NAMALWA (cell line): ENCODE results near the gene SCFD1.
"Not testable (repeated sequence)": the region's sequence is repeated elsewhere in the genome, so short reads cannot be mapped to it uniquely, and the experiment has no call there.

ENCODE experiments used
- DNase-seq: peaks from one replicate; pipeline ENCODE4 v3.0.0-alpha.2; 2015; ENCODE audit warnings: low spot score

SCFD1 gene

DNA sequence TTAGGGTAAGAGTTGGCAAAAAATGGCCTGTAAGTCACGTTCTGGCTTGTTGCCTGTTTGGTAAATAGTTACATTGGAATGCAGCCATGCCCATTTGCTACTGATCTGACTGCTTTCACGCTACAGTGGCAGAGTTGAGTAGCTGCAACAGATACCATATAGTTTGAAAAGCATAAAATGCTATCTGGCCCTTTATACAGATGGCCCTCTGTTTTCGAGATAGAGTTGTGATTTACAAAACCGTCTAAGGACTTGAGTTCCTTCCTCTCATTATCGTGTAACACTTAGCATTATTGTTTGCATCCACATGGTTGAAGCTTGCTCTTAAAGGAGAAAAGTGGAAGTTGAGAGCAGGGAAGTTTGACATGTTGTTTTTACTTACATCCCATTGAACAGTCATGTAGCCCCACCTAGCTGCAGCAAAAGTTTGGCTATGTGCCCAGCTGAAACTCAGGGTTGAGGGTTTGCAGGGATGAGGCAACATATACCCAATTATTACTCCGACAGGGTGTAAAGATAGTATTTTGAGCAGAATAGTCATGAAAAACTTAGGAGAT is 11.3 kb upstream of the SCFD1 start:
- peak; percentile 67 for DNase-seq

DNA sequence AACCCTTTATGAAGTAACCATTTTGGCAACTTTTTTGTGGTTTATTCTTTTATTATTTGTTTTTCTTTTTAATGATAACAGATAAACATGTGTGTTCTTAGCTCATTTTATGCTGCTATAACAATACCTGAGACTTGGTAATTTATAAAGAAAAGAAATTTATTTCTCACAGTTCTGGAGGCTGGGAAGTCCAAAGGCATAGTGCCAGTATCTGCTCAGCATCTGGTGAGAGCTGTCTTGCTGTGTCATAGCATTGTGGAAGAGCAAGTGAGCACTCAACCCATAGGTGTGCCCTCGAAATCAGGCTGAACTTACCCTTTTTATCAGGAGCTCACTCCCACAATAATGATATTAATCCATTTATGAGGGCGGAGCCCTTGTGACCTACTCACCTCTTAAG is 8.0 kb upstream of the SCFD1 start:
- no peak for DNase-seq

GRCh38 chr14:30620178-30620577 is 1.9 kb upstream of the SCFD1 start:
- DNase-seq, result peak; percentile 54

DNA sequence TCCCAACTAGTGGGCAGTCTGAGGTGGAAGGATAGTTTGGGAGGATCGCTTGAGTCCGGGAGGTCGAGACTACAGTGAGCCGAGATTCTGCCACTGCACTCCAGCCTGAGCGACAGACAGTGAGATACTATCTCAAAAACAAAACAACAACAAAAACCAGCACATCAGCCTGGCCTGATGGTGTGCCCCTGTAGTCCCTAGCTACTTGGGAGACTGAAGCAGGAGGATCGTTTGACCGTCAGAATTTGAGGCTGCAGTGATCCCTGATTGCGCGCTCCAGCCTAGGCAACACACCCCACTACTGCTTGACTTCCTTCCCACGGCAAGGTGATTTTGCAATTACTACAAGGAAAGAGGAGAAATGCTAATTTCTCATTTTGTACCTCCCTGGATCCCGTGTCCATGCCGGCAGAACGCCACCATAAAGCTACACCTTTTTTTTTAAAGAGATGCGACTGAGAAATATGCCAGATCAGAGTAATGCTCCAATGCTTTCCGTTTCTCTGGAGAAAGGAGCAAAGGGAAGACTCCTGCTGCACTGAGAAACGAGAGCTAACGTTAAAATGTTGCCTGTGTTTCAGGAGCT is 672 bp upstream of the SCFD1 start:
- DNase-seq, result peak; percentile 35

DNA sequence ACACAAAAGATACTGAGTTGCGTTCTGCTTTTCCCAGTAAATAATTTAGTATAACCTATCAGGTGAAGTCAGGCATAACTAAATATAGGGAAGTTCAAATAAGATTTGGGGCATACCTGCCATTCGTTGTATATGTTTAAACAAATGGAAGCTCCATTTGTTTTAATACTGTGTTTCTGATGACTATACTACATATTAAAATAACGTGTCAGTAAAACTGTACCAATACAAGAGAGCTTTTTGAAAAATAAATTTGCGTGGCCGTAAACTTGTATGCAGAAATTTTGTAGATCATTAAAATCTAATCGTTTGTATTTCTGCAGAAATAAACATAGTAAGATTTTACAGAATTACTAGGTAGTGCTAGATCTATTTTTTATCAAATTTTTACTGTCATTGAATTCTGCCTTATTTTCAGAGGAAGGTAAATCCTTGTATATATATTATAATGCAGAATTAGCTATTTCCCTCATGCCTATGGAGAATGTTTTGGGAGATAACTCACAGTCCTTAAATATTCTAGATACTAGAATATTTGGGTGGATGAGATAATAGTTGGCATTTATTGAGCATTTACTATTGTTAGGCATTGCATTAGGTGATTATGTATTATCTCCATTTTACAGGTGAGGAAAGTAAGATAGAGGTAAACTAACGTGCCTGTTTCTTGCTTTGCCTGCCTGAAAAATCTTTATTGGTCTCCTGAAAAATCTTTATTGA is 1.5 kb downstream of the SCFD1 start:
- no peak for DNase-seq

DNA sequence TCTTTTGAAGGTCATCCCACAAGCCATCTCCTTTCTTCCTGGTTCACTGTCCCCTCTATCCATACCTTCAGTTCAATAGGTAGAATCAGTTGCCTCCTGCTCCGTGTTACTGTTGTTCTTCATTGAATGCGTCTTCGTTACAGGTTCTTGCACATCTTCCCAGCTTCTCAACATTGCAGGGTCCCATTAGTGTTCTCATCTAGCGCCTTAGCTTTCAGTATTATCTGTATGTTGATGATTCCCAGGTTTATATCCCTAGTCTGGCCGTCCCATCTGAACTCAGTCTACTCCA is 2.0 kb downstream of the SCFD1 start:
- DNase-seq, result no peak

DNA sequence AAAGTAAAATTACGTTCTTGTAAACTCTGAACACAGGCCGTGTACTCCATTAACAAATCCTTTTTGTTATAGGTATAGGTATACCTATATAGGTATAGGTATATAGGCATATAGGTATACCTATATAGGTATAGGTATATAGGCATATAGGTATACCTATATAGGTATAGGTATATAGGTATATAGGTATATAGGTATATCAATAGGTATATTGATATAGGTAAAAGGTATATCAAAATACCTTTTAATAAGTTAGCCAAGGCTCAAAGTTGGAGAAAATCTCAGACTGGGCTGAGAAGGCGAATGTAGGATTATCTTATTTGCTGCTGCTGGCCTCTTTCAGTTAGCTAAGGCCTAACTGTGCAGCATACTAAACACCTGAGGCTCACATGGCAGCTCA is 3.4 kb downstream of the SCFD1 start:
- DNase-seq, result no peak

- not testable (repeated sequence) for DNase-seq
Measured at GRCh38 chr14:30629432-30629831, 7.3 kb downstream of the SCFD1 start.

GRCh38 chr14:30630248-30630647 is 8.1 kb downstream of the SCFD1 start:
- DNase-seq, result no peak

GRCh38 chr14:30632730-30633129 is 10.6 kb downstream of the SCFD1 start:
- no peak for DNase-seq

- no peak for DNase-seq
Measured at GRCh38 chr14:30638926-30639325, 16.8 kb downstream of the SCFD1 start.

DNA sequence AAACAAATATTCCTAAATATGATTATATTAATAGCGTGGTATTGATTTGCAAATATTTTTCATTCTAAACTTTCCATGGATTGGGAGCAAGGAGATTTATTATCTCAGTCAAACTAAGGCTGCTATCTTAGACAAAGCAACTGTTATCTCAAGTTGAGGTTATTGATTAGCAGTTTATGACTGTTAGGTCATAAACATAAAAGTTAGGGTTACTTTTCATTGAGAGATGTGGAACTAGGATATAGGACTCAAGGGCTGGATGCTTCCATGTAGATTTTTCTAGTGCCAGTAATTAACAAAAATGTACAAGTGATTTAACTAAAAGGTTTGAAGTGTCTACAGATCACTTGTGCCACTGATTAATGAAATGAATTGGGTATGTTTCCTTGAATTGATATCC is 19.1 kb downstream of the SCFD1 start:
- no peak for DNase-seq

DNA sequence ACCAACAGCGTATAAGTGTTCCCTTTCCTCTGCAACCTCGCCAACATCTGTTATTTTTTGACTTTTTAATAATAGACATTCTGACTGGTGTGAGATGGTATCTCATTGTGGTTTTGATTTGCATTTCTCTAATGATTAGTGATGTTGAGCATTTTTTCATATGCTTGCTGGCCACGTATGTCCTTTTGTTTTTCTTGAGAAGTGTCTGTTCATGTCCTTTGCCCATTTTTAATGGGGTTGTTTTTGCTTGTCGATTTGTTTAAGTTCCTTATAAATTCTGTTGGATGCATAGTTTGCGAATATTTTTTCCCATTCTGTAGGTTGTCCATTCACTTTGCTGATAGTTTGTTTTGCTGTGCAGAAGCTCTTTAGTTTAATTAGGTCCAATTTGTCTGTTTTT is 22.3 kb downstream of the SCFD1 start:
- DNase-seq, result not testable (repeated sequence)

DNA sequence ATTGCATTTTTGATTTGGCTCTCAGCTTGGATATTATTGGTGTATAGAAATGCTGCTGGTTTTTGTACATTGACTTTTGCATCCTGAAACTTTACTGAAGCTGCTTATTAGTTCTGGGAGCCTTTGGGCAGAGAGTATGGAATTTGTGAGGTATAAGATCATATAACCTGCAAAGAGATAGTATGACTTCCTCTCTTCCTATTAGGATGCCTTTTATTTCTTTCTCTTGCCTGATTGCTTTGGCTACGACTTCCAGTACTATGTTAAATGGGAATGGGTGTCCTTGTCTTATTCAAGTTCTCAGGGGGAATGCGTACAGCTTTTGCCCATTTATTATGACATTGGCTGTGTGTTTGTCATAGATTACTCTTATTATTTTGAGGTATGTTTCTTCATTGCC is 23.5 kb downstream of the SCFD1 start:
- DNase-seq, result no peak

- DNase-seq, result no peak
Measured at GRCh38 chr14:30648471-30648870, 26.4 kb downstream of the SCFD1 start.

DNA sequence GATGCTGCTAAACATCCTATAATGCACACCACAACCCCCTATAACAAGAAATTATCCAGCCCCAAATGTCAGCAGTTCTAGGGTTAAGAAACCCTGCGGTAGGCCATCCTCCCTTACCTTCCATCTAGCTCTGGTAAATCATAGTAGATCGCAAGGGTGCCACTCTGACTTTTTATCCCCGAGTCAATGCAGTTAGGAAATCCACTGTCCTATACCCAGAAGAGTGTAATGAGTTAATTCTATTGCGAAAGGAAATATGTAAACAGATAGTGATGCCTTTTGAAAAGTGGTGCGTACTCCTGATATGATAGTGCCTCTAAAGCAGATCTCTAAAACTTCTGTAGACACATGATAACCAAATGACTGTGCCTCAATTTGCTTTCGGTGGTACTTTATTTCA is 29.8 kb downstream of the SCFD1 start:
- DNase-seq, result no peak

DNA sequence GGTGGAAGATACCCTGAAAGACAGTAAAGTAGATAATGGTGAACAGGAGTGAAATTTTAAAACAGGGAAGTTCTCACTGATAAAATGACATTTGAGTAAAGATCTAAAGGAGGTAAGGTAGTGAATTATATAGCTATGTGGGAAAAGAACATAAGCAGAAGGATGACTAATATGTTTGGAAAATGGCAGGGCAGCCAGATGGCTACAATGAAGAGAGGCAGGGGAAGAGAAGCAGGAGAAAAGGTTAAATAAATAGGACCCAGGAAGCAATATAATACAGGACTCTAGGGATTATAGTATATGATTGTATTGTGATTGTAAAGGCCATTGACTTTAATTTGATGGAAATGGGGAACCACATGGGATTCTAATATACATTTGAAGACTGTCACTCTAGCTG is 33.0 kb downstream of the SCFD1 start:
- DNase-seq, result no peak

GRCh38 chr14:30655658-30656057 is 33.5 kb downstream of the SCFD1 start:
- no peak for DNase-seq

DNA sequence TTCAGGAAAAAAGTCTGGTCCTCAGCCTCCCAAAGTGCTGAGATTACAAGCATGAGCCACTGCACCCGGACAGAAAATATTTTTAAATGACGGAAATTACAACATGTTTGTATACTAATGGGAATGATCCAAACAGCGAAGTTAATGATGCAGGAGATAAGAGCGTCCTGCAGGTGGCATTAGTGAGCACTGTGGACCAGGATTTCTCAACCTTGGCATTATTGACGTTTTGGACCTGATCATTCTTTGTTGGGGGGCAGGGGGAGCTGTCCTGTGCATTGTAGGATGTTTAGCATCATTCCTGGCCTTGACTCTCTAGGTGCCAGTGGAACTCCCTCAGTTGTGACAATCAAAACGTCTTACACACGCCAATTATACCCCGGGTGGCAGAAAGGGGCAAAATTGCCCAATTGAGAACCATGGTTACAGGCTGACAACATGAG is 34.1 kb downstream of the SCFD1 start:
- peak; percentile 61 for DNase-seq

- DNase-seq, result no peak
Measured at GRCh38 chr14:30657050-30657449, 34.9 kb downstream of the SCFD1 start.

DNA sequence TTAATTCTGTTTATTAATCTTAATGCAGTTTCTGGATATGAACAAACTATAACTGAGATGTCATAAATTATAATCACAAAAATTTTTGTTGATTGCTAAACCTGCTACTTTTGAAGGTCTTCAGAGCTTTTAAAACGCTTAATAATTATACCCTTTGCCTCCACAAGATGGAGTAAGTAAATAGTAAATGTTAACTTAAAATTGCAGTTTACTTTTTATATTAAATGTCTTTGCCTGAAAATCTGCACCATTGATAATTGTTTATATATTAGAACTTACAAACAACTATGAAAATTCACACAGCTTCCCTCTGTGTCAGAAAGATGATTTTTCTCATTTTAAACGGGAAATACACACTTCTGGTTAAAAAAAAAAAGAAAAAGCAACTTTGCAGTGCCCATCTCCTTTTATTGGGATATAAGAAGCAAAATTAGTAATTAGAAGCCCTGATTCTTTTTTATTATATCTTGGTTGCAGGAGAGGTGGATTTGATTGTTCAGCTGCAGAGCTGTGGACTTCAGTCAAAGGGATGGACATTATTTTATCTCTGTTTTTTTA is 35.6 kb downstream of the SCFD1 start:
- peak; percentile 37 for DNase-seq

DNA sequence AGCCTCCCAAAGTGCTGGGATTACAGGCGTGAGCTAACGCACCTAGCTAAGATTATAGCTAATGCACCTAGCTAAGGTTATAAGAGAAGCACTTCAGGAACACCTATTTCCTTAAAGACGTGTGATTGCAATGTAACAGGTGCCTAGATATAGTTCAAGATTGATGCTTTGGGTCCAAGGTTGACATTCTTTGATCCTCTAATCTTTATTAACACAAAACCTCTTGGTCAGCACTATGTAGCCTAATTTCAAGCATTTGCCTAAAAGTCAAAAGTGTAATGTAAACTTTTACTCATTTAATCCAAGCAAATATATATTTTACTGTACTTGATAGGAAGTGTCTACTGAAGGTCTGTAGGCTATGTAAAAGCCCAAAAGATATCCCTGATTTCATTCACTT is 36.5 kb downstream of the SCFD1 start:
- DNase-seq, result no peak

GRCh38 chr14:30669594-30669993 is 47.5 kb downstream of the SCFD1 start:
- DNase-seq, result no peak

GRCh38 chr14:30673071-30673470 is 51.0 kb downstream of the SCFD1 start:
- no peak for DNase-seq
